ENCODE results near the gene CEBPA.

Gene CEBPA

GRCh38 chr19:33288666-33289065 lies 13.7 kb downstream of the CEBPA start:
- H3K9ac ChIP-seq (ENCODE audit: low read depth in 1 of 2, low read length in 2 of 2) = no peak overlapping the region
- H3K36me3 ChIP-seq (ENCODE audit: control insufficient read depth in 2 of 2, insufficient read depth in 2 of 2, low read length in 2 of 2) = no peaks in the 10 kb centered on the region
- H3K4me3 ChIP-seq (ENCODE audit: low read length in 2 of 2) = no peak overlapping the region
- no peaks in the 10 kb centered on the region for H3K9me3 ChIP-seq (ENCODE audit: control insufficient read depth in 2 of 2, low read length in 2 of 2)
- no peaks in the 10 kb centered on the region for H3K27me3 ChIP-seq (ENCODE audit: control insufficient read depth in 2 of 2, insufficient read depth in 2 of 2, low read length in 2 of 2)
- H3K27ac ChIP-seq (ENCODE audit: low read depth in 2 of 2, low read length in 2 of 2) = no peak overlapping the region
- peaks cover 43 to 54% of the 10 kb centered on the region in 2 donors for H3K4me1 ChIP-seq (ENCODE audit: control insufficient read depth in 2 of 2, insufficient read depth in 2 of 2, low read length in 2 of 2)

GRCh38 chr19:33287927-33288326 lies 14.4 kb downstream of the CEBPA start:
- Histone ChIP-seq H3K27ac (ENCODE audit: low read depth in 2 of 2, low read length in 2 of 2) (no peak overlapping the region), H3K4me3 (ENCODE audit: low read length in 2 of 2) (no peak overlapping the region), H3K36me3 (ENCODE audit: control insufficient read depth in 2 of 2, insufficient read depth in 2 of 2, low read length in 2 of 2) (no peaks in the 10 kb centered on the region), H3K9ac (ENCODE audit: low read depth in 1 of 2, low read length in 2 of 2) (no peak overlapping the region), H3K27me3 (ENCODE audit: control insufficient read depth in 2 of 2, insufficient read depth in 2 of 2, low read length in 2 of 2) (no peaks in the 10 kb centered on the region), H3K4me1 (ENCODE audit: control insufficient read depth in 2 of 2, insufficient read depth in 2 of 2, low read length in 2 of 2) (peaks cover 37 to 48% of the 10 kb centered on the region in 2 donors), H3K9me3 (ENCODE audit: control insufficient read depth in 2 of 2, low read length in 2 of 2) (no peaks in the 10 kb centered on the region)

GRCh38 chr19:33287438-33287837 lies 14.9 kb downstream of the CEBPA start:
- Histone ChIP-seq H3K27me3 (ENCODE audit: control insufficient read depth in 2 of 2, insufficient read depth in 2 of 2, low read length in 2 of 2) (no peaks in the 10 kb centered on the region), H3K27ac (ENCODE audit: low read depth in 2 of 2, low read length in 2 of 2) (no peak overlapping the region), H3K9ac (ENCODE audit: low read depth in 1 of 2, low read length in 2 of 2) (no peak overlapping the region), H3K9me3 (ENCODE audit: control insufficient read depth in 2 of 2, low read length in 2 of 2) (no peaks in the 10 kb centered on the region), H3K4me1 (ENCODE audit: control insufficient read depth in 2 of 2, insufficient read depth in 2 of 2, low read length in 2 of 2) (peaks cover 32 to 43% of the 10 kb centered on the region in 2 donors), H3K4me3 (ENCODE audit: low read length in 2 of 2) (no peak overlapping the region), H3K36me3 (ENCODE audit: control insufficient read depth in 2 of 2, insufficient read depth in 2 of 2, low read length in 2 of 2) (no peaks in the 10 kb centered on the region)

GRCh38 chr19:33286899-33287298 lies 15.4 kb downstream of the CEBPA start:
- Histone ChIP-seq H3K4me1 (ENCODE audit: control insufficient read depth in 2 of 2, insufficient read depth in 2 of 2, low read length in 2 of 2) (peaks cover 27 to 37% of the 10 kb centered on the region in 2 donors), H3K27ac (ENCODE audit: low read depth in 2 of 2, low read length in 2 of 2) (no peak overlapping the region), H3K36me3 (ENCODE audit: control insufficient read depth in 2 of 2, insufficient read depth in 2 of 2, low read length in 2 of 2) (no peaks in the 10 kb centered on the region), H3K27me3 (ENCODE audit: control insufficient read depth in 2 of 2, insufficient read depth in 2 of 2, low read length in 2 of 2) (no peaks in the 10 kb centered on the region), H3K9ac (ENCODE audit: low read depth in 1 of 2, low read length in 2 of 2) (no peak overlapping the region), H3K4me3 (ENCODE audit: low read length in 2 of 2) (no peak overlapping the region), H3K9me3 (ENCODE audit: control insufficient read depth in 2 of 2, low read length in 2 of 2) (no peaks in the 10 kb centered on the region)

- peaks cover 14 to 27% of the 10 kb centered on the region in 2 donors for H3K4me1 ChIP-seq (ENCODE audit: control insufficient read depth in 2 of 2, insufficient read depth in 2 of 2, low read length in 2 of 2)
- no peak overlapping the region for H3K9ac ChIP-seq (ENCODE audit: low read depth in 1 of 2, low read length in 2 of 2)
- H3K27me3 ChIP-seq (ENCODE audit: control insufficient read depth in 2 of 2, insufficient read depth in 2 of 2, low read length in 2 of 2) = no peaks in the 10 kb centered on the region
- no peaks in the 10 kb centered on the region for H3K9me3 ChIP-seq (ENCODE audit: control insufficient read depth in 2 of 2, low read length in 2 of 2)
- H3K27ac ChIP-seq (ENCODE audit: low read depth in 2 of 2, low read length in 2 of 2) = peak overlapping the region in 1 of 2 donors; percentile 46
- peak overlapping the region in 1 of 2 donors; percentile 9 for H3K4me3 ChIP-seq (ENCODE audit: low read length in 2 of 2)
- no peaks in the 10 kb centered on the region for H3K36me3 ChIP-seq (ENCODE audit: control insufficient read depth in 2 of 2, insufficient read depth in 2 of 2, low read length in 2 of 2)
Measured at GRCh38 chr19:33285441-33285927, 16.9 kb downstream of the CEBPA start.

- peaks cover 10 to 22% of the 10 kb centered on the region in 2 donors for H3K4me1 ChIP-seq (ENCODE audit: control insufficient read depth in 2 of 2, insufficient read depth in 2 of 2, low read length in 2 of 2)
- no peak overlapping the region for H3K9ac ChIP-seq (ENCODE audit: low read depth in 1 of 2, low read length in 2 of 2)
- H3K9me3 ChIP-seq (ENCODE audit: control insufficient read depth in 2 of 2, low read length in 2 of 2) = no peaks in the 10 kb centered on the region
- H3K36me3 ChIP-seq (ENCODE audit: control insufficient read depth in 2 of 2, insufficient read depth in 2 of 2, low read length in 2 of 2) = no peaks in the 10 kb centered on the region
- no peak overlapping the region for H3K4me3 ChIP-seq (ENCODE audit: low read length in 2 of 2)
- H3K27ac ChIP-seq (ENCODE audit: low read depth in 2 of 2, low read length in 2 of 2) = no peak overlapping the region
- H3K27me3 ChIP-seq (ENCODE audit: control insufficient read depth in 2 of 2, insufficient read depth in 2 of 2, low read length in 2 of 2) = no peaks in the 10 kb centered on the region
Measured at GRCh38 chr19:33284756-33285155, 17.6 kb downstream of the CEBPA start.

- Histone ChIP-seq H3K27ac (ENCODE audit: low read depth in 2 of 2, low read length in 2 of 2) (no peak overlapping the region), H3K27me3 (ENCODE audit: control insufficient read depth in 2 of 2, insufficient read depth in 2 of 2, low read length in 2 of 2) (no peaks in the 10 kb centered on the region), H3K9ac (ENCODE audit: low read depth in 1 of 2, low read length in 2 of 2) (no peak overlapping the region), H3K36me3 (ENCODE audit: control insufficient read depth in 2 of 2, insufficient read depth in 2 of 2, low read length in 2 of 2) (no peaks in the 10 kb centered on the region), H3K9me3 (ENCODE audit: control insufficient read depth in 2 of 2, low read length in 2 of 2) (no peaks in the 10 kb centered on the region), H3K4me1 (ENCODE audit: control insufficient read depth in 2 of 2, insufficient read depth in 2 of 2, low read length in 2 of 2) (peaks cover 10 to 21% of the 10 kb centered on the region in 2 donors), H3K4me3 (ENCODE audit: low read length in 2 of 2) (no peak overlapping the region)
Measured at GRCh38 chr19:33284146-33284643, 18.1 kb downstream of the CEBPA start.

- Histone ChIP-seq H3K9ac (ENCODE audit: low read depth in 1 of 2, low read length in 2 of 2) (no peak overlapping the region), H3K27ac (ENCODE audit: low read depth in 2 of 2, low read length in 2 of 2) (no peak overlapping the region), H3K27me3 (ENCODE audit: control insufficient read depth in 2 of 2, insufficient read depth in 2 of 2, low read length in 2 of 2) (no peaks in the 10 kb centered on the region), H3K4me1 (ENCODE audit: control insufficient read depth in 2 of 2, insufficient read depth in 2 of 2, low read length in 2 of 2) (peaks cover 10 to 21% of the 10 kb centered on the region in 2 donors), H3K4me3 (ENCODE audit: low read length in 2 of 2) (no peak overlapping the region), H3K9me3 (ENCODE audit: control insufficient read depth in 2 of 2, low read length in 2 of 2) (no peaks in the 10 kb centered on the region), H3K36me3 (ENCODE audit: control insufficient read depth in 2 of 2, insufficient read depth in 2 of 2, low read length in 2 of 2) (no peaks in the 10 kb centered on the region)
Measured at GRCh38 chr19:33283589-33283988, 18.7 kb downstream of the CEBPA start.

GRCh38 chr19:33282036-33282671 lies 20.2 kb downstream of the CEBPA start:
- H3K9me3 ChIP-seq (ENCODE audit: control insufficient read depth in 2 of 2, low read length in 2 of 2) = no peaks in the 10 kb centered on the region
- H3K36me3 ChIP-seq (ENCODE audit: control insufficient read depth in 2 of 2, insufficient read depth in 2 of 2, low read length in 2 of 2) = no peaks in the 10 kb centered on the region
- H3K4me1 ChIP-seq (ENCODE audit: control insufficient read depth in 2 of 2, insufficient read depth in 2 of 2, low read length in 2 of 2) = peaks cover 10 to 21% of the 10 kb centered on the region in 2 donors
- H3K27me3 ChIP-seq (ENCODE audit: control insufficient read depth in 2 of 2, insufficient read depth in 2 of 2, low read length in 2 of 2) = no peaks in the 10 kb centered on the region
- no peak overlapping the region for H3K9ac ChIP-seq (ENCODE audit: low read depth in 1 of 2, low read length in 2 of 2)
- no peak overlapping the region for H3K27ac ChIP-seq (ENCODE audit: low read depth in 2 of 2, low read length in 2 of 2)
- H3K4me3 ChIP-seq (ENCODE audit: low read length in 2 of 2) = no peak overlapping the region

- no peaks in the 10 kb centered on the region for H3K27me3 ChIP-seq (ENCODE audit: control insufficient read depth in 2 of 2, insufficient read depth in 2 of 2, low read length in 2 of 2)
- H3K4me3 ChIP-seq (ENCODE audit: low read length in 2 of 2) = no peak overlapping the region
- H3K27ac ChIP-seq (ENCODE audit: low read depth in 2 of 2, low read length in 2 of 2) = no peak overlapping the region
- H3K9me3 ChIP-seq (ENCODE audit: control insufficient read depth in 2 of 2, low read length in 2 of 2) = no peaks in the 10 kb centered on the region
- peaks cover 11 to 21% of the 10 kb centered on the region in 2 donors for H3K4me1 ChIP-seq (ENCODE audit: control insufficient read depth in 2 of 2, insufficient read depth in 2 of 2, low read length in 2 of 2)
- H3K9ac ChIP-seq (ENCODE audit: low read depth in 1 of 2, low read length in 2 of 2) = no peak overlapping the region
- H3K36me3 ChIP-seq (ENCODE audit: control insufficient read depth in 2 of 2, insufficient read depth in 2 of 2, low read length in 2 of 2) = no peaks in the 10 kb centered on the region
Measured at GRCh38 chr19:33281296-33281926, 20.9 kb downstream of the CEBPA start.
